ENCODE data around the gene APOF.

GRCh38 chr12:56346675-56347074 is 16.0 kb downstream of the APOF start:
- TF ChIP-seq CTCF (conservative IDR thresholded peaks at IDR 0.05) (no peak), EZH2 (IDR thresholded peaks at IDR 0.05; ENCODE audit: low read depth) (no peak)
